Measurements from ENCODE around the gene INTS6. TPM values are rescaled to one million over a fixed set of nuclear protein-coding genes. Genes with fewer than 3 reads are reported as not detected.

INTS6 gene
- total and polyA plus RNA-seq, 8 donors = 10.7 to 200 (median 13.7) TPM

- intact Hi-C loops (cut with DNase I; ENCODE audit: low total_unique reads) = no loop called here
- H3K9me3 ChIP-seq = no peaks in the 10 kb centered on the region
- no peak overlapping the region for H3K27ac ChIP-seq
- H3K36me3 ChIP-seq = no peaks in the 10 kb centered on the region
- no peak overlapping the region for H3K4me3 ChIP-seq
- WGBS, 5 donors = 87 to 91% (median 88%) methylated on average over 5 of the region's 5 CpGs
- no peak for TF ChIP-seq POLR2A (IDR thresholded peaks at IDR 0.05)
- no peak for TF ChIP-seq EP300 (IDR thresholded peaks at IDR 0.05)
- no peak for TF ChIP-seq POLR2AphosphoS5 (IDR thresholded peaks at IDR 0.05)
- TF ChIP-seq CTCF (IDR thresholded peaks at IDR 0.05) = no peak
- no peak for DNase-seq
- no peaks in the 10 kb centered on the region for H3K27me3 ChIP-seq
- no peaks in the 10 kb centered on the region for H3K4me1 ChIP-seq
These were observed 140.8 kb downstream of the INTS6 start for GRCh38 chr13:51311957-51312520.

Small RNA genes lying within 50 kb of the gene (small RNA-seq; reads per million reads assigned to genes)
- gene MIR5693 (0 reads per million in 4 donors), gene RN7SL320P (0 reads per million in 4 donors), gene SNRPGP11 (0 reads per million in 4 donors)

Other genes with a start within 250 kb of the INTS6 start
- 10 to 100 TPM in 1 of 5 donors, 1 to 10 TPM in 4; 2.4 to 21.0 (median 2.9) TPM for gene FAM124A, start 230.6 kb downstream of the INTS6 start, total RNA-seq
- 1 to 10 TPM in 1 of 3 donors, under 1 TPM in 2; 0.46 to 1.9 (median 0.62) TPM for gene FAM124A, start 230.6 kb downstream of the INTS6 start, polyA plus RNA-seq
- gene SERPINE3, start 113.3 kb downstream of the INTS6 start, total RNA-seq = under 1 TPM in 1 of 5 donors, not detected in 4; 0.55 TPM
- gene SERPINE3, start 113.3 kb downstream of the INTS6 start, polyA plus RNA-seq = not detected
- 10 to 100 TPM in 4 of 5 donors, 1 to 10 TPM in 1; 1.4 to 22.6 (median 19.8) TPM for gene WDFY2, start 131.4 kb upstream of the INTS6 start, total RNA-seq
- gene WDFY2, start 131.4 kb upstream of the INTS6 start, polyA plus RNA-seq = 1 to 10 TPM; 2.0 to 4.7 (median 4.6) TPM